ENCODE results near the gene OGFOD2.

Gene OGFOD2

GRCh38 chr12:122964439-122965257 lies 10.4 kb upstream of the OGFOD2 start:
- peaks cover 6% of the 10 kb centered on the region for H3K4me1 Mint-ChIP-seq
- no peaks in the 10 kb centered on the region for H3K9me3 Mint-ChIP-seq
- peak overlapping the region; percentile 23 for H3K27ac Mint-ChIP-seq
- no peak for ATAC-seq
- H3K4me3 Mint-ChIP-seq: peak overlapping the region; percentile 49
- no peaks in the 10 kb centered on the region for H3K36me3 Mint-ChIP-seq
- no peak for DNase-seq (ENCODE audit: low spot score in 2 of 2)

GRCh38 chr12:122965321-122965751 lies 9.7 kb upstream of the OGFOD2 start:
- Mint-ChIP-seq H3K4me3 (peak overlapping the region; percentile 49), H3K36me3 (no peaks in the 10 kb centered on the region), H3K27ac (peak overlapping the region; percentile 23), H3K9me3 (no peaks in the 10 kb centered on the region), H3K4me1 (peaks cover 6% of the 10 kb centered on the region)
- DNase-seq (ENCODE audit: low spot score in 2 of 2) (no peak), ATAC-seq (no peak)

- H3K36me3 Mint-ChIP-seq: no peaks in the 10 kb centered on the region
- peak within 1 kb of the TSS; percentile 49 for H3K4me3 Mint-ChIP-seq
- H3K9me3 Mint-ChIP-seq: no peaks in the 10 kb centered on the region
- peak within 1 kb of the TSS; percentile 50 for H3K27ac Mint-ChIP-seq
- ATAC-seq (peak; percentile 96), DNase-seq (ENCODE audit: low spot score in 2 of 2) (peak; percentile 86 to 92)
- peaks cover 6% of the 10 kb centered on the region for H3K4me1 Mint-ChIP-seq
Measured at GRCh38 chr12:122965851-122966742, 8.9 kb upstream of the OGFOD2 start, which contains the start of gene ABCB9. Gene ABCB9 (minus strand): TSS chr12:122966463. CDS start chr12:122960235, 6,228 bp downstream.

- ATAC-seq (no peak), DNase-seq (ENCODE audit: low spot score in 2 of 2) (no peak)
- H3K4me3 Mint-ChIP-seq: peak overlapping the region; percentile 49
- H3K27ac Mint-ChIP-seq: peak overlapping the region; percentile 50
- no peaks in the 10 kb centered on the region for H3K9me3 Mint-ChIP-seq
- peaks cover 6% of the 10 kb centered on the region for H3K4me1 Mint-ChIP-seq
- H3K36me3 Mint-ChIP-seq: no peaks in the 10 kb centered on the region
Measured at GRCh38 chr12:122966743-122967550, 8.1 kb upstream of the OGFOD2 start.

- peaks cover 6% of the 10 kb centered on the region for H3K4me1 Mint-ChIP-seq
- no peaks in the 10 kb centered on the region for H3K9me3 Mint-ChIP-seq
- ATAC-seq: no peak
- H3K27ac Mint-ChIP-seq: peak overlapping the region; percentile 15
- no peak overlapping the region for H3K4me3 Mint-ChIP-seq
- DNase-seq (ENCODE audit: low spot score in 2 of 2): no peak
- H3K36me3 Mint-ChIP-seq: no peaks in the 10 kb centered on the region
Measured at GRCh38 chr12:122968104-122968503, 6.9 kb upstream of the OGFOD2 start.

GRCh38 chr12:122969676-122970075 lies 5.4 kb upstream of the OGFOD2 start:
- no peak for DNase-seq (ENCODE audit: low spot score in 2 of 2)
- peaks cover 5% of the 10 kb centered on the region for H3K36me3 Mint-ChIP-seq
- no peak overlapping the region for H3K4me3 Mint-ChIP-seq
- H3K27ac Mint-ChIP-seq: no peak overlapping the region
- no peaks in the 10 kb centered on the region for H3K9me3 Mint-ChIP-seq
- ATAC-seq: no peak
- H3K4me1 Mint-ChIP-seq: peaks cover 6% of the 10 kb centered on the region

GRCh38 chr12:122974274-122974891 lies 661 bp upstream of the OGFOD2 start:
- Mint-ChIP-seq H3K36me3 (peaks cover 16% of the 10 kb centered on the region), H3K9me3 (no peaks in the 10 kb centered on the region), H3K4me3 (peak overlapping the region; percentile 97), H3K4me1 (peaks cover 19% of the 10 kb centered on the region), H3K27ac (peak overlapping the region; percentile 100)
- DNase-seq (ENCODE audit: low spot score in 2 of 2): peak; percentile 94 to 99
- ATAC-seq: peak; percentile 94

- ATAC-seq (no peak), DNase-seq (ENCODE audit: low spot score in 2 of 2) (no peak)
- Mint-ChIP-seq H3K36me3 (peaks cover 16% of the 10 kb centered on the region), H3K4me3 (peak overlapping the region; percentile 97), H3K4me1 (peaks cover 19% of the 10 kb centered on the region), H3K27ac (peak overlapping the region; percentile 100), H3K9me3 (no peaks in the 10 kb centered on the region)
Measured at GRCh38 chr12:122975790-122976647, 975 bp downstream of the OGFOD2 start.

- no peaks in the 10 kb centered on the region for H3K9me3 Mint-ChIP-seq
- peaks cover 21% of the 10 kb centered on the region for H3K36me3 Mint-ChIP-seq
- DNase-seq (ENCODE audit: low spot score in 2 of 2) (no peak), ATAC-seq (no peak)
- peaks cover 23% of the 10 kb centered on the region for H3K4me1 Mint-ChIP-seq
- peak overlapping the region; percentile 100 for H3K27ac Mint-ChIP-seq
- H3K4me3 Mint-ChIP-seq: peak overlapping the region; percentile 97
Measured at GRCh38 chr12:122976648-122976975, 1.6 kb downstream of the OGFOD2 start.

- H3K9me3 Mint-ChIP-seq: no peaks in the 10 kb centered on the region
- DNase-seq (ENCODE audit: low spot score in 2 of 2) (no peak), ATAC-seq (no peak)
- H3K4me1 Mint-ChIP-seq: peaks cover 29% of the 10 kb centered on the region
- H3K36me3 Mint-ChIP-seq: peaks cover 26% of the 10 kb centered on the region
- no peak overlapping the region for H3K4me3 Mint-ChIP-seq
- H3K27ac Mint-ChIP-seq: peak overlapping the region; percentile 87
Measured at GRCh38 chr12:122977153-122977552, 2.1 kb downstream of the OGFOD2 start.

GRCh38 chr12:122977655-122978392 lies 2.8 kb downstream of the OGFOD2 start:
- Mint-ChIP-seq H3K36me3 (peaks cover 33% of the 10 kb centered on the region), H3K9me3 (no peaks in the 10 kb centered on the region), H3K4me3 (peak overlapping the region; percentile 36), H3K4me1 (peaks cover 35% of the 10 kb centered on the region), H3K27ac (peak overlapping the region; percentile 87)
- ATAC-seq (no peak), DNase-seq (ENCODE audit: low spot score in 2 of 2) (no peak)

GRCh38 chr12:122978507-122978955 lies 3.5 kb downstream of the OGFOD2 start:
- H3K36me3 Mint-ChIP-seq: peaks cover 40% of the 10 kb centered on the region
- H3K9me3 Mint-ChIP-seq: no peaks in the 10 kb centered on the region
- H3K4me3 Mint-ChIP-seq: peak overlapping the region; percentile 36
- DNase-seq (ENCODE audit: low spot score in 2 of 2): no peak
- H3K27ac Mint-ChIP-seq: peak overlapping the region; percentile 87
- ATAC-seq: no peak
- H3K4me1 Mint-ChIP-seq: peaks cover 43% of the 10 kb centered on the region
